Measurements from ENCODE around the gene OR51B5. TPM values are rescaled to one million over a fixed set of nuclear protein-coding genes. Genes with fewer than 3 reads are reported as not detected.

Gene OR51B5
- polyA plus RNA-seq, 1 donor (not counting 4 experiments of a cell fraction or from before 2014, with no cell fraction given): not detected

- Histone ChIP-seq H3K36me3 (ENCODE audit: control insufficient read depth in 2 of 2, extremely low read depth in 1 of 2, insufficient read depth in 2 of 2, low read length in 2 of 2) (no peaks in the 10 kb centered on the region), H3K4me2 (ENCODE audit: control insufficient read depth, extremely low read depth, insufficient read depth, low read depth, low read length) (no peak overlapping the region), H3K4me3 (ENCODE audit: control insufficient read depth in 2 of 3, extremely low read depth in 1 of 3, insufficient read depth in 2 of 3, low read depth in 1 of 3, low read length in 3 of 3) (no peak overlapping the region), H3K27ac (ENCODE audit: control insufficient read depth, insufficient read depth, low read length) (no peak overlapping the region), H3K4me1 (ENCODE audit: control insufficient read depth, extremely low read depth, insufficient read depth, low read length) (no peaks in the 10 kb centered on the region), H4K20me1 (ENCODE audit: control insufficient read depth, extremely low read depth, insufficient read depth, low read length) (no peaks in the 10 kb centered on the region), H3K27me3 (ENCODE audit: control insufficient read depth, extremely low read depth, insufficient read depth, low read length) (no peaks in the 10 kb centered on the region), H2AFZ (ENCODE audit: control insufficient read depth, low read length) (no peak overlapping the region), H3K79me2 (ENCODE audit: control insufficient read depth, insufficient read depth, low read length) (no peaks in the 10 kb centered on the region), H3K9me3 (ENCODE audit: control insufficient read depth, low read depth, low read length) (no peaks in the 10 kb centered on the region), H3K9me1 (ENCODE audit: control insufficient read depth, extremely low read depth, insufficient read depth, low read length) (no peaks in the 10 kb centered on the region), H3K9ac (ENCODE audit: control insufficient read depth, extremely low read depth, insufficient read depth, low read length) (no peak overlapping the region)
- DNase-seq (ENCODE audit: low read depth, low spot score) (no peak), FAIRE-seq (no peak)
- dilution Hi-C loops (cut with MboI; ENCODE audit: extremely low pct_ligation_motif_present, low sequenced_read_pairs): no loop called here
- no peak for TF ChIP-seq EZH2 (IDR thresholded peaks at IDR 0.05; ENCODE audit: low read length)
- TF ChIP-seq, protein P1, sequence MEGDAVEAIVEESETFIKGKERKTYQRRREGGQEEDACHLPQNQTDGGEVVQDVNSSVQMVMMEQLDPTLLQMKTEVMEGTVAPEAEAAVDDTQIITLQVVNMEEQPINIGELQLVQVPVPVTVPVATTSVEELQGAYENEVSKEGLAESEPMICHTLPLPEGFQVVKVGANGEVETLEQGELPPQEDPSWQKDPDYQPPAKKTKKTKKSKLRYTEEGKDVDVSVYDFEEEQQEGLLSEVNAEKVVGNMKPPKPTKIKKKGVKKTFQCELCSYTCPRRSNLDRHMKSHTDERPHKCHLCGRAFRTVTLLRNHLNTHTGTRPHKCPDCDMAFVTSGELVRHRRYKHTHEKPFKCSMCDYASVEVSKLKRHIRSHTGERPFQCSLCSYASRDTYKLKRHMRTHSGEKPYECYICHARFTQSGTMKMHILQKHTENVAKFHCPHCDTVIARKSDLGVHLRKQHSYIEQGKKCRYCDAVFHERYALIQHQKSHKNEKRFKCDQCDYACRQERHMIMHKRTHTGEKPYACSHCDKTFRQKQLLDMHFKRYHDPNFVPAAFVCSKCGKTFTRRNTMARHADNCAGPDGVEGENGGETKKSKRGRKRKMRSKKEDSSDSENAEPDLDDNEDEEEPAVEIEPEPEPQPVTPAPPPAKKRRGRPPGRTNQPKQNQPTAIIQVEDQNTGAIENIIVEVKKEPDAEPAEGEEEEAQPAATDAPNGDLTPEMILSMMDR (optimal IDR thresholded peaks at IDR 0.05 in 1 of 3, IDR thresholded peaks at IDR 0.05 in 1 of 3, conservative IDR thresholded peaks at IDR 0.05 in 1 of 3; ENCODE audit: extremely low read depth in 1 of 3, insufficient read depth in 2 of 3, low read length in 3 of 3): no peak
Observed at GRCh38 chr11:5384335-5384734, 41.0 kb upstream of the OR51B5 start.

- no peak for DNase-seq (ENCODE audit: low read depth, low spot score)
- no peaks in the 10 kb centered on the region for H3K9me1 ChIP-seq (ENCODE audit: control insufficient read depth, extremely low read depth, insufficient read depth, low read length)
- no peak for TF ChIP-seq EZH2 (IDR thresholded peaks at IDR 0.05; ENCODE audit: low read length)
- TF ChIP-seq, protein P1 (optimal IDR thresholded peaks at IDR 0.05 in 1 of 3, IDR thresholded peaks at IDR 0.05 in 1 of 3, conservative IDR thresholded peaks at IDR 0.05 in 1 of 3; ENCODE audit: extremely low read depth in 1 of 3, insufficient read depth in 2 of 3, low read length in 3 of 3): no peak
- H3K9ac ChIP-seq (ENCODE audit: control insufficient read depth, extremely low read depth, insufficient read depth, low read length): no peak within 1 kb of the TSS
- dilution Hi-C loops (cut with MboI; ENCODE audit: extremely low pct_ligation_motif_present, low sequenced_read_pairs): no loop called here
- H3K36me3 ChIP-seq (ENCODE audit: control insufficient read depth in 2 of 2, extremely low read depth in 1 of 2, insufficient read depth in 2 of 2, low read length in 2 of 2): no peaks in the 10 kb centered on the region
- H3K4me1 ChIP-seq (ENCODE audit: control insufficient read depth, extremely low read depth, insufficient read depth, low read length): no peaks in the 10 kb centered on the region
- H3K27me3 ChIP-seq (ENCODE audit: control insufficient read depth, extremely low read depth, insufficient read depth, low read length): no peaks in the 10 kb centered on the region
- no peaks in the 10 kb centered on the region for H3K9me3 ChIP-seq (ENCODE audit: control insufficient read depth, low read depth, low read length)
- FAIRE-seq: no peak
- H3K27ac ChIP-seq (ENCODE audit: control insufficient read depth, insufficient read depth, low read length): no peak within 1 kb of the TSS
- no peak within 1 kb of the TSS for H2AFZ ChIP-seq (ENCODE audit: control insufficient read depth, low read length)
- H3K4me3 ChIP-seq (ENCODE audit: control insufficient read depth in 2 of 3, extremely low read depth in 1 of 3, insufficient read depth in 2 of 3, low read depth in 1 of 3, low read length in 3 of 3): no peak within 1 kb of the TSS
- H4K20me1 ChIP-seq (ENCODE audit: control insufficient read depth, extremely low read depth, insufficient read depth, low read length): no peaks in the 10 kb centered on the region
- no peaks in the 10 kb centered on the region for H3K79me2 ChIP-seq (ENCODE audit: control insufficient read depth, insufficient read depth, low read length)
- no peak within 1 kb of the TSS for H3K4me2 ChIP-seq (ENCODE audit: control insufficient read depth, extremely low read depth, insufficient read depth, low read depth, low read length)
Observed at GRCh38 chr11:5383576-5383975, 40.3 kb upstream of the OR51B5 start, which contains the start of gene OR51M1. Gene OR51M1 (plus strand): TSS chr11:5383812. CDS start chr11:5389399, 5,587 bp downstream.
